Breast epithelium (tissue), 4 donors: Measurements from ENCODE around the gene ZNF3. TPM values are rescaled to one million over a fixed set of nuclear protein-coding genes. Genes with fewer than 3 reads are reported as not detected.

Experiments
- DNase-seq, 2 donors: peaks; one replicate each; pipeline ENCODE4 v3.0.0-alpha.2; 2019; ENCODE audit warnings: low spot score in 2 of 2
- H3K27ac ChIP-seq, 2 donors: fragments of 200-600 bp; sonication (generic) in 1 of 2; one replicate each; pipeline ENCODE4 v1.5.1; 2016 to 2019; ENCODE audit warnings: mild to moderate bottlenecking in 1 of 2
- H3K27me3 ChIP-seq, 2 donors: fragments of 200-600 bp; sonication (generic) in 1 of 2; one replicate each; pipeline versions ENCODE4 v1.5.1 to v1.6.0; 2017 to 2019; ENCODE audit warnings: control low read depth in 1 of 2, mild to moderate bottlenecking in 1 of 2
- H3K36me3 ChIP-seq: fragments of 200-600 bp; one replicate; pipeline ENCODE4 v1.5.1; 2019
- H3K4me1 ChIP-seq, 2 donors: fragments of 200-600 bp; sonication (generic); one replicate each; pipeline ENCODE4 v1.5.1; 2016 to 2019; ENCODE audit warnings: control low read depth in 1 of 2
- H3K4me3 ChIP-seq, 3 donors: fragments of 200-600 bp; sonication (generic); 1 replicate in 2 of 3; 2 replicates in 1 of 3; pipeline ENCODE4 v1.5.1; 2016 to 2019; ENCODE audit warnings: mild to moderate bottlenecking in 3 of 3, moderate library complexity in 2 of 3
- H3K9me3 ChIP-seq, 2 donors: fragments of 200-600 bp; sonication (generic) in 1 of 2; one replicate each; pipeline ENCODE4 v1.5.1; 2016 to 2019; ENCODE audit warnings: control low read depth in 1 of 2
- POLR2A ChIP-seq: fragments of 450-650 bp; IDR thresholded peaks from one replicate; pipeline ENCODE4 v1.6.1; 2016; ENCODE audit warnings: antibody characterized with exemption, mild to moderate bottlenecking, moderate library complexity
- POLR2AphosphoS5 ChIP-seq, 3 donors: sonication (generic); formaldehyde crosslinking; IDR thresholded peaks; one replicate each; pipeline ENCODE4 v1.6.1; 2017; ENCODE audit warnings: antibody characterized with exemption in 3 of 3
- intact Hi-C: fragments of 100-400 bp; cut with DNase I; formaldehyde crosslinking; loops from one replicate; pipeline ENCODE4 v1.15.1; 2023; ENCODE audit warnings: low total_unique reads
- total RNA-seq, 3 donors: library from RNA; depleted of rRNA; stranded (reverse); fragments of >200 nt; gene quantifications; one replicate each; pipeline ENCODE4 v1.1.0, GENCODE V29; 2016
- TF ChIP-seq, protein P1 (sequence below), 3 donors: fragments of 450-650 bp; IDR thresholded peaks; one replicate each; pipeline ENCODE4 v1.5.1; 2016 to 2017; ENCODE audit warnings: antibody characterized with exemption in 3 of 3, mild to moderate bottlenecking in 3 of 3, moderate library complexity in 3 of 3

Gene ZNF3
- total RNA-seq, 3 donors from 2014 or later, result 19.4 to 43.6 (median 31.5) TPM

GRCh38 chr7:100035876-100036275 lies 45.6 kb downstream of the ZNF3 start:
- Histone ChIP-seq H3K4me3 (no peak overlapping the region), H3K36me3 (peaks cover 7% of the 10 kb centered on the region), H3K4me1 (no peaks in the 10 kb centered on the region), H3K9me3 (no peaks in the 10 kb centered on the region), H3K27me3 (no peaks in the 10 kb centered on the region), H3K27ac (peak overlapping the region in 1 of 2 donors; percentile 65)
- no peak for DNase-seq
- TF ChIP-seq, protein P1, sequence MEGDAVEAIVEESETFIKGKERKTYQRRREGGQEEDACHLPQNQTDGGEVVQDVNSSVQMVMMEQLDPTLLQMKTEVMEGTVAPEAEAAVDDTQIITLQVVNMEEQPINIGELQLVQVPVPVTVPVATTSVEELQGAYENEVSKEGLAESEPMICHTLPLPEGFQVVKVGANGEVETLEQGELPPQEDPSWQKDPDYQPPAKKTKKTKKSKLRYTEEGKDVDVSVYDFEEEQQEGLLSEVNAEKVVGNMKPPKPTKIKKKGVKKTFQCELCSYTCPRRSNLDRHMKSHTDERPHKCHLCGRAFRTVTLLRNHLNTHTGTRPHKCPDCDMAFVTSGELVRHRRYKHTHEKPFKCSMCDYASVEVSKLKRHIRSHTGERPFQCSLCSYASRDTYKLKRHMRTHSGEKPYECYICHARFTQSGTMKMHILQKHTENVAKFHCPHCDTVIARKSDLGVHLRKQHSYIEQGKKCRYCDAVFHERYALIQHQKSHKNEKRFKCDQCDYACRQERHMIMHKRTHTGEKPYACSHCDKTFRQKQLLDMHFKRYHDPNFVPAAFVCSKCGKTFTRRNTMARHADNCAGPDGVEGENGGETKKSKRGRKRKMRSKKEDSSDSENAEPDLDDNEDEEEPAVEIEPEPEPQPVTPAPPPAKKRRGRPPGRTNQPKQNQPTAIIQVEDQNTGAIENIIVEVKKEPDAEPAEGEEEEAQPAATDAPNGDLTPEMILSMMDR (IDR thresholded peaks at IDR 0.05), result no peak
- no peak for TF ChIP-seq POLR2A
- TF ChIP-seq POLR2AphosphoS5 (IDR thresholded peaks at IDR 0.05), result no peak
- intact Hi-C loops, result no loop called here

DNA sequence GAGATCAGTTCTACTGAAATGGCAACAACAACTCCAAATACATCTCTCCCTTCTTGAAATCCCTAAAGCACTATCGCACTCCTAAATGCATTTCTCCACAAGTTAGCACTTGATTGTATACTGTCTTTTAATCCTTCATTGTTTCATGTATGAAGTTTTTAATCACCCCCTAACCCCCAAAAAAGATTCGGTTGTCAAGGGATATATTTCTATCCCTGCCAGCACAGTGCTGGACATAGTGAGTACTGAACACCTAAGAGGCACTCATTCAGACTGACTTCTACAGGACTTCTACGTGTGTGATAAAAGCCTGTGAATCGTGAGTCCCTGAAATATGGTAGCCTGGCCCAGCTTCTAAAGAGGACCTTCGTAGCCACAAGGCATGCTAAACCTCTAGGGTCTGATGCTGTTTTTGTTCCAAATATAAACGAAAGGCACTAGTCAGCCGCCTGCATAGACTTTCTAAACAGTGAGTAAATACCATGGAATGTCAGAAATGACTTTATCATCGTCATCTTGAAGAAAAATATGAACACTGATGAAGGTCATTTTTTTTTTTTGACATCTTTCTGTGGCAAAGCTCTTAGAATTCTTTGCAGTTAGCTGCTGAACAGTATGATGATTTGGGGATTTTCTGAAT lies 46.5 kb downstream of the ZNF3 start:
- Histone ChIP-seq H3K27me3 (no peaks in the 10 kb centered on the region), H3K9me3 (no peaks in the 10 kb centered on the region), H3K36me3 (peaks cover 7% of the 10 kb centered on the region), H3K4me1 (no peaks in the 10 kb centered on the region), H3K4me3 (no peak overlapping the region), H3K27ac (no peak overlapping the region)
- intact Hi-C loops, result no loop called here
- TF ChIP-seq POLR2A (no peak), POLR2AphosphoS5 (IDR thresholded peaks at IDR 0.05) (no peak)
- TF ChIP-seq, protein P1 (IDR thresholded peaks at IDR 0.05), result no peak
- no peak for DNase-seq

DNA sequence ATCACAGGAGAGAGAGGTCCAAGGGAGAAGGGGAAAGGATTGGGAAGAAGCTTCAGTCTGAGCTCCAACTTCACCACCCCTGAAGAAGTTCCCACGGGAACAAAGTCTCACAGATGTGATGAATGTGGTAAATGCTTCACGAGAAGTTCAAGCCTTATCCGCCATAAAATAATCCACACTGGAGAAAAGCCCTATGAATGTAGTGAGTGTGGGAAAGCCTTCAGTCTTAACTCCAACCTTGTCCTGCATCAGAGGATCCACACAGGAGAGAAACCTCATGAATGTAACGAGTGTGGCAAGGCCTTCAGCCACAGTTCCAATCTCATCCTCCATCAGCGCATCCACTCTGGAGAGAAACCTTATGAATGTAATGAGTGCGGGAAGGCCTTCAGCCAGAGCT lies 48.0 kb downstream of the ZNF3 start:
- H3K4me3 ChIP-seq, result no peak overlapping the region
- no peak for DNase-seq
- TF ChIP-seq POLR2A, result no peak
- TF ChIP-seq, protein P1 (IDR thresholded peaks at IDR 0.05), result no peak
- no peak for TF ChIP-seq POLR2AphosphoS5 (IDR thresholded peaks at IDR 0.05)
- H3K9me3 ChIP-seq, result no peaks in the 10 kb centered on the region
- H3K4me1 ChIP-seq, result no peaks in the 10 kb centered on the region
- H3K27me3 ChIP-seq, result no peaks in the 10 kb centered on the region
- intact Hi-C loops, result no loop called here
- no peak overlapping the region for H3K27ac ChIP-seq
- peaks cover 7% of the 10 kb centered on the region for H3K36me3 ChIP-seq

- intact Hi-C loops, result no loop called here
These were observed 51.9 kb downstream of the ZNF3 start for GRCh38 chr7:100029596-100029995.

GRCh38 chr7:100027197-100027596 lies 54.3 kb downstream of the ZNF3 start:
- H3K27ac ChIP-seq, result no peak overlapping the region
- TF ChIP-seq, protein P1 (IDR thresholded peaks at IDR 0.05), result no peak
- TF ChIP-seq POLR2AphosphoS5 (IDR thresholded peaks at IDR 0.05) (no peak), POLR2A (no peak)
- intact Hi-C loops, result no loop called here
- H3K4me3 ChIP-seq, result no peak overlapping the region
- no peaks in the 10 kb centered on the region for H3K4me1 ChIP-seq
- no peaks in the 10 kb centered on the region for H3K27me3 ChIP-seq
- H3K9me3 ChIP-seq, result no peaks in the 10 kb centered on the region
- H3K36me3 ChIP-seq, result peaks cover 8% of the 10 kb centered on the region
- no peak for DNase-seq

More at GRCh38 chr7:100029596-100029995, 51.9 kb downstream of the ZNF3 start:
- no peak for DNase-seq
- Histone ChIP-seq H3K27ac (no peak overlapping the region), H3K4me1 (no peaks in the 10 kb centered on the region), H3K9me3 (no peaks in the 10 kb centered on the region), H3K36me3 (peaks cover 7% of the 10 kb centered on the region), H3K27me3 (no peaks in the 10 kb centered on the region), H3K4me3 (no peak overlapping the region)
- TF ChIP-seq POLR2AphosphoS5 (IDR thresholded peaks at IDR 0.05) (no peak), POLR2A (no peak)
- TF ChIP-seq, protein P1 (IDR thresholded peaks at IDR 0.05), result no peak
